Measurements from ENCODE around the gene AASS.
"Not testable (repeated sequence)": the region's sequence is repeated elsewhere in the genome, so short reads cannot be mapped to it uniquely, and the experiment has no call there.

Gene AASS

DNA sequence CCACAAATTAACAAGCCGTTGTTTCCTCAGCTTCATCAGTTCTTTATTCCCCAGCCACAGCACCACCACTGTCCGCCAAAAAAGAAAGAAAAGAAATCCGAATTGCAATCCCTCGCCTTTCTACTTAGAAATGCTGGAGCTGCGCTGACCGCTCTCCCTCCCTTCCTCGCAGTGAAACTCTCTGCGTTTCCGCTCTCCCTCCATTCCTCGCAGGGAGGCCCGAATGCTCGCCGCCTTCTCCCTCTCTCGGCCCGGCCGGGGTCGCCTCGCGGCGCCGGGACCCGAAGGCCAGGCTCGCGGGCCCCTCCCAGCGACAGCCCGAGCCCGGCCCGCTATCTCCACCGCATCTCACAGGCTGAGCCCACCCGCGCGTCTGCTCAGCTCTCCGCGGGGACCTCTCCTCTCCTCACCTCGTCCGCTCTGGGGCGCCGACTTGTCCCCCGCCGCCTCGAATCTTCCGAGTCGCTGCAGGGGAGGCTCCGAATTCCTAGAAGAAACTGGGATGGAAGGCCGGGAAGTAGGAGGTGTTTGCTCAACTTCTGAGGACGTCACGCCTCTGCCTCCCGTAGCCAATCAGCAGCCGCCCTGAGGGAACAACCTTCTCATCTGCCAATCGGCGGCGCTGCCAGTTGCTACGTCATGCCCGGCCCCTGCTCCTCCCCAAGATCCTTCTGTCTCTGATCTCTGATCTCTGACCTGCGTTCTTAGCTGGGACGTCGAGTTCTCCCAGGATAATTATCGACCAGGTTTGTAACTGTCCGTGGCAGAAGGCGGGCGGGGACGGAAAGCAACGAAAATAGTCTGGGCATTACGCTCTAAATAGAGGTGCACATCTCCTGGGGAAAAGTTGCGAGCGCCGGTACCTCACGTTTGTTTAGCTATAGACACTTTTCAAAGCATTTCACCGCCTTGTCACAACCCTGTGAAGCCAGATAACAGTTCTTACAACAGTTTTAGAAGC is at the start of gene AASS:
Gene AASS, minus strand, starts transcription at position 499 of the 961 bp plus-strand sequence. CDS start 10,523 bp downstream, outside the sequence.
- peak; percentile 82 for DNase-seq

DNA sequence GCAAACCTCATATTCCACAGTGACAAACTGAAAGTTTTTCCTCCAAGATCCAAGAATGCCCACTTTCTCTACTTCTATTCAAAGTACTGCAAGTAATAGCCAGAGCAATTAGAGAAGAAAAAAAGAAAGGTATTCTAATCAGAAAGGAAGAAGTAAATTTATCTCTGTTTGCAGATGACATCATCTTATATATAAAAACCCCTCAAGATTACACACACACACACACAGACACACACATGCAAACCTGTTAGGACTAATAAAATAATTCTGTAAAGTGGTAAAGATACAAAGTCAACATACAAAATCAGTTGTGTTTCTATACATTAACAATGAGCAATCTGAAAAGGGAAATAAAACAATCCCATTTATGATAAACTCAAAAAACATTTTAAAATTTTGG is 44.7 kb upstream of the AASS start:
- DNase-seq, result no peak

DNA sequence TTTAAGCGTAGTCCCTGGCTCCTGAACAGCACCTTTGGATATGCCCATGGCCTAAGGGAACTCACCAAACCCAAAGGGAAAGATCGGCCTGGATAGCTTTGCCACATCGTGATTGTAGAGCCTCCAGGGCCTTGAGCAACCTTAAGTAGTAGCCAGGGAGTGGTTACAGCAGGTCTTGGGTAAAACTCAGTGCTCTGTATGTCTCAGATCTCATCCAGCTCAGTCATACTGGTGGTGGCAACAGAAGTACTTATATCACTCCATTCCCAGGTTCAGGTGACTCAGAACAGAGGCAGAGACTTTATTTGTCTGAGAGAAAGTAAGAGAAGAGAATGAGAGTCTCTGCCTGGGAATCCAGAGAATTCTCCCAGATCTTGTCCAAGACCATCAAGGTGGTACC is 39.1 kb upstream of the AASS start:
- no peak for DNase-seq

DNA sequence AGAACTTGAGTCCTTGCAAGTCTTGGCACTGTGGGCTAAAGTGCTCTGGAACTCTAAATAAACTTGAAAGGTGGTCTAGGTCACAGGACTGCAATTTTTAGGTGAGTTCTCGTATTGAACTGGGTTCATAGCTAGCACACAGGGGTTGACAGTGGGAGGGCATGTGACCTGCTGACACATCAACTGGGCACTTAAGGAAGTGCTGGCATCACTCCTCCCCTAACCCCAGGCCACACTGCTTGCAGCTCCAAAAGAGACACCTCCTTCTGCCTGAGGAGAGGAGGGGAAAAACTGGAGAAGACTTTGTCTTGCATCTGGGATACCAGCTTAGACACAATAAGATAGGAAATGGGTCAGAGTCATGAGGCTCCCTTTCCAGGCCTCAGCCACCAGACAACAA is 38.0 kb upstream of the AASS start:
- no peak for DNase-seq

DNA sequence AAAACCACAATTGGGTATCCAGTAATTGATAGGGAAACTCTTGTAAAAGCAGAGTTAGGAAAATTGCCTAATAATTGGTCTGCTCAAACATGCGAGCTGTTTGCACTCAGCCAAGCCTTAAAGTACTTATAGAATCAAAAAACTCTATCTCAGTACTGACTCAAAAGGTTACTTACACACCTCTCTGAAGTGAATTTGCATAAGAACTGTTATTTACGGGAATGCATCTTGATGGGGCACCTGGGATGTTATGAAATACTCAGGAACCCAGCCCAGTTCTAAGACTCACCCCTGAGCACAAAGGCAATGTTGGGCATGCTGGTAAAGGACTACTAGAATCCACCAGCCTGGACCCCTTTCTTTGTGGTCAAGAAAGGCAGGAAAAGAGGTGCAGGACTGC is 28.1 kb upstream of the AASS start:
- DNase-seq, result not testable (repeated sequence)

DNA sequence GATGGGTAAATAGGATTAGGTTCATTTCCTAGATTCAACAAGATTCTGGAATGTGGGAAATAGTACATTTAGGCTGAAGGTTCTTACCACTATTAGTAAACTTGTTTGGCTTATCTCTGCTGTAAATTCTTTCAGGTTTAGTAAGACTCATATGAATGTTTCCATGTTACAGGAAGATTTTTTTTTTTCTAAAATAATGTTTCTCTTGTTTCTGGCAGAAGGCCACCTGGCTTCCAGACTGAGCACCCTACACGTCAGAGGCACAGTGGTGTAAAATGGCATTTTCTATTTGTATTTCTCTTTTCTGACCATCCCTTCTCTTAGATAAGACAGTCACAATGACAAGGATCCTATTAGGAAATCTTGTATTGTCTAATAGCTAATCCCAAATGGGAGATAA is 22.7 kb upstream of the AASS start:
- DNase-seq, result no peak

DNA sequence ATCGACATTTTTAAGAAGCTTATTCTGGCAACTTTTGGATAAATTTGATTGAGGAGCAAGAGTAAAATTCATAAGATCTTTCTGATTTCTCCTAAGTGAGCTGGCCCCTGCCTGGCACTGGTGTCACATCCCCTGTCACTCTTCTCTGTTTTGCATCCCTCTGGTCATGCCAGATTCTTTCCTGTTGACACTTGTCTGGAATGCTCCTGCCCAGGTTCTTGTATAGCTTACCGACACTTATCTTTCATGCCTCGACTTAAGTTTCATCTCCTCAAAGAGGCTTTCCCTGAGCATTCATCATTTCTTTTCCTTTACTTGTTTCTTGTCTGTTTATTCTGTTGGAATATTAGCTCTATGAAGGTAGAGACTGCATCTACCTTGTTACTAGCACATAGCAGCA is 22.2 kb upstream of the AASS start:
- no peak for DNase-seq

DNA sequence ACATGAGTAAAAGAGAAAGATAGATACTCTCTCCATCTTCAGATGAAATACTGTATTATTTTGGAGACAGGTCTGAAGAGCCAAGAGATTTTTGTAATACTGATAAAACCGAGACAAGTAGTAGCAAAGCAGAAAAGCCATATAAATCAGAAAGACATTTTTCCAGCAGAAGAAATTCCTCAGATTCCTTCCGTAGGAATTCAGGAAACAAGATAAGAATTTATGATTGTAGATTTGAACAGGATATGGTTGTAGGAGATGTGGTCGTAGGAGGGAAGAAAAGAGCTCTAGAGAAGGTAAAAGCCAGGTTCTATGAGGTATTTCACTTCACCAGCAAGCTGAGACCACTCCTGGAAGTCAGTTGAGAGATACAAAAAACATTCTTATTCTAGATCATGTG is 17.6 kb upstream of the AASS start:
- no peak for DNase-seq

DNA sequence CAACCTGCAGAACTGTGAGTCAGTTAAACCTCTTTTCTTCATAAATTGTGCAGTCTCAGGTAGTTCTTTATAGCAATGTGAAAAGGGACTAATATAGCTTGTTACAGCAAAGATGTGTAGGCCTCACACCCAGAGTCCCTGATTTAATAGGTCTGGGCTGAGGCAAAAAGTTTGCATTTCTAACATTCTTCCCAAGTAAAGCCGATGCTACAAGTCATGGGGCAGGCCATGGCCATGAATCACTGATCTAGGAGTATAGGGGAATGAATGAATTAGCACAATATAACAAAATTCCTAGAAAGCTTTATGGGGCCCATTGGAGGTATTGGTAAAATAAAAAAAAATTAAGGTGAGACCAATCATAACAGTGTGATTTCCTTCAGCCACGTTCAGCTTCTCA is 11.5 kb upstream of the AASS start:
- no peak for DNase-seq

DNA sequence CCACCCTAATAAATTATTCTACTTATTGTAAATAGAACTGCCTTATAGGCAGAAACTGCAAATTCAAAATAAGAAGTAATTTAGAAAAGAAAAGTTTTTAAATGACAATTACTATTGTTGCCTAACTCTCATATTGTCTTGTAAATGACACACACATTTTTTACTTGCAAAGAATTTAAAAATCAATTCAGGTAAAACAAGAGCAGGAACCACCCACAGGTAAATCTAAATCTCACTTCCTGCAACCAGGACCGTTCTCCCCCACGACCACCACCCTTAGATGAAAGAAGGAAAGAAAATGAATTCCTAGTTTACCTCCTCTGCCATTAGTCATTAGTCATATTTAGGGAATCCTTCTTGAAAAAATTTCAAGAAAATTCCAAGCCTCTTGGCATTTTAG is 4.8 kb upstream of the AASS start:
- no peak for DNase-seq

DNA sequence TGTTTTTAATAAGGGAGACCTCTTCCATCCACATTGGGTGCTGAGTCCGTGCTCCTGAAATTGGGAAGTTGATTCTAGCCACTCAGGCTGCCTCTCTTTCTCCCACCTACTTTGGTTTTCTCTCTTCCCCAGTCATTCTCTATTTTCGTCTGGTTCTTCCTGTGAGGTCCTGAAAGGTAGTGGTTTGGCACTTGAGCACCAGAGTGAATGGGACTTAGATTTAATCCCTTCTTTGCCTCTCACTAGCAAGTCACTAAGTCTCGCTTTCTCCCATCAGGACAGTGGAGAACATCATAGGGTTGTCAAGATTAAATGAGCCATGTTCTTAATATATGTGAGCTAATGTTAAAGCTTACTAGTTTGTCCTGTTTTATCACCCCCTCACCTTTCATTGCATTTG is 4.0 kb upstream of the AASS start:
- DNase-seq, result no peak

DNA sequence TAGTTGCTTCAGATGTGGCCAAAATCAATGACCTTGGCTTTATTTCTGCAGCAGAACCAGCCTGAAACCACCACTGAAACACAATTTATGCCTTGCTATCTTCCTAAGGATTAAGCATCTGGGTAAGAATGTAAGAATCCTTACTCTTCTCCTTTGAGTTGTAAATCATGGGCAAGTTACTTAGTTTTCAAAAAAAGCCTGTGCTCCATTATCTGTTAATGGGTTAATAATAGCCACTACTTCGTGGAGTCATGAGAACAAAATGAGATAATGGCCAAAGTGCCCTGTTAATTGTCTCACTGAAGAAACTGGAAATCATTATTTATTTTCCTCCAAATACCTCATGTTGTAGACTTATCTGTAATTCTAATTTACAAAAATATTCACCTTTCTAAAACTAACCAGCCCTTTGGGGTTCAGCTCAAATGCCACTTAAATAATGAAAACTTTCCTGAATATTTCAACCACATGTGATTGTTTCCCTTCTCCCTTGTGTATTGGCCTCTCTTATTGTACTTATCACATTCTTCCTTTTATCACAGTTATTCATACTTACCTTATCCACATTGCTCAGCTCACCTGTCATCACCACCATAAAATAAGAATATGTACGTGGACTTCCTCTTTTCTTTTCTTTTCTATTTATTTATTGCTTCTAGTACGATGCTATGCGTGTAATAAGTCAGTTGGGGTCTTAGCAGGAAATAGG is 2.0 kb upstream of the AASS start:
- DNase-seq, result no peak

DNA sequence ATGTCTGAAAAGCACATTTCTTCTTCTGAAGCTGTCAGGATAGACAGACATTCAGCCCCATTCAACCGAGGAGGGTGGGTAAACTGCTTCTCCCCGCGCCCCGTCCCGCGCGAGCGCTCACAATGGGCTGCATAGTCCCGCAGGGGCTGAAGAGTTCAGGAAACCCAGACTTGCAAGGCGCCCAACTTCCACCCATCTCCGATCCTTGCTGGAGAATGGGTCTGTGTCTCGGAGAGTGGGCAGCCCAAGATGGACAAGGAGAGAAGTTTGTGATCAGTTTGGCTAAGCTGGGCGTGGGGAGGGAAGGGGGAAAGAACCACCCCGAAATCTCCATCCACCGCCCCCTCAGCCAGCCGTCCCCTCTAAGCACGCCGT is 686 bp downstream of the AASS start:
- peak; percentile 56 for DNase-seq

DNA sequence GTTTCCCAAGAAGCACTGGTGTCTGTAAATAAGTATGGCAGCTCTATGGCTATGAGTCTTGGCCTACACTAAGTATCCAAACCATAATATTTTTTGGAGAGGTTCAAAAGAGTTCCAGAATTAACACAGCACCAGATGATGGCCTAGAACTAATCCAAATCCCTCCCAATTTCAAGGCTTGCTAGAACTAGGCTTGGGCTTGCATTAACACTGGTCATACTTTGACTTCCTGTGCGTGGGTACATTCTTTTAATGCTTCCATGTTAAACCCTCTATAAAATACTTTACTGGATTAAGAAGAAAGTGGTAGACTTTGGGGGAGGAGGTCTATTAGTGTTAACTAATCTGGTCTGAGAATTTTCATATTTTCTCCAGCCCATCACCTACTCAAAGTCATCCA is 3.1 kb downstream of the AASS start:
- no peak for DNase-seq

DNA sequence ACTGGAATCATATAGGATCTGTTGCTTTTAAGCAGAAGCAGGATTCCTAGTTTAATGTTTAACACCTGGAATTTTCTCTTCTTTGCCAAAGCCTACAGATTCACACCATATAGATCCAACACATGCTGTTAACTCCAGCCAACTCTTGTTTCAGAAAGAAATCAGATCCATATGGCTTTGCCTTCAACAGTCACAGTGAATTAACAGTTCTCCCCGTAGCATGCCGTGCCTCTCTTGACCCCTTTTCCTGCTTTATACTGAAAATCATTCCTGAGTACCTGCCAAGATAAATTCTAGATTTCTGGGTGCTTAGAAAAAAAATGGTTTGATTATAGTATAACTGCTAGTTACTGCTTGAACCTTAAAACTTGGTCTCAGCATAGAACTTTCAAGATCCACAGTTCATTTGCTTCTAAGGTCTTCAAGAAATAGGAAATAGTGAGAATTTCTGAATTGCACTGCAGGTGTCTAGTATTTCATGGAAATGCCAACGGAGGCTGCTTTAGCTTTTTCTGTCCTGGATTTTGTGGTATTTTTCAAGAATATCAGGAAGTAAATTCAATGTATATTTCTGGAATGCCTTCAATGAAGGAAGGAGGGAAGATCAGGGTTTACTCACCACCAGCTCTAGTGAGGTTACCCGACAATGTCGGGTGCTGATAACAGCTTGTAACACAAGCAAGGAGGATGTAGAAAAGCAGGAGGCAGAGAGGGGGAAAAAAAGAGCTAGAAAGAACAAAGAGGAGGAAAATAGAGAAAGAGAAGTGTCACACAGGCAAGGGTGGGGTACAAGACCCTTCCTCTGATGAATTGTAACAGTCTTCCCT is 6.6 kb downstream of the AASS start:
- DNase-seq, result no peak

DNA sequence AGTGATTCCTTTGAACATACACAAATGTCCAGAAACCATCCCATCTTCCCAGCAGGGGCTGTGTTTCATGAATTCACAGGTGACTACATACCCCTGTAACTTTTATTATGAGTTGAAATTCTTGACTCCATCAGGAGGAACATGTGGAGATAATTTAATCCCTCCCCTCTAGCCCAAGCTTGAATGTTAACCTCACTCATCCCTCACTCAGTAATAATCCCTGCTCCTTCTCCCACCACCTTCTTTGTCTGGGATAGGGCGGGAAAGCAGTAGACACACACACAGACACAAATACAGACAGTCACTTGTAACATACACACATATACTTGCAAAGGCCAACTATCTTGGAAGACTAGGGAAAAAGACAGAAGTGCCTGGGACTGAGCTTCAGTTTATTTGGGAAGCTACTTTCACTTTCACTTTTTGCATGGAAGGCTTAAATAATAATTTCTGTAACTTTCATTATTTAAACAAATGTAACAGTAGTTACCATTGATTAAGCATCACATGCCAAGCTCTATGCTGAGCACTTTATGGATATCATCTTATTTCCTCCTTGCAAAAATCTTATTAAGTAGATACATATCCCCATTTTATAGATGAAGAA is 7.3 kb downstream of the AASS start:
- no peak for DNase-seq

DNA sequence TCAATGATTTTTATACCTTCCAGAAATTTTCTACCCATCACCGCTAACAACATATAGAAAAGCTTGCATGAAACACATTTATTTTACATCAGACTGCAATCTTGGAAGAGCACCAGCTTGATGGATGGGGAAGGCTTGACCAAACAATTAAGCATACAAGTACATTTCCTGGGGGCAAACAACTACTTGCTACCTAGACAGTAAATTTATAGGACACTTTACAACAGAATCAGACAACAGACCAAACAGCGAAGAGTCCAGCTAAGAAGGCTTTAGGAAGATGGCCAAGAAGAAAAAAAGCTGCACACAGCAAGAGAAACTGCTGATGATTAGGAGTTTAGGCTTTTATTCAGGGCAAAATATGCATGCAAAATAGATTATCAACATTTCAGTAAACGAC is 8.0 kb downstream of the AASS start:
- no peak for DNase-seq

DNA sequence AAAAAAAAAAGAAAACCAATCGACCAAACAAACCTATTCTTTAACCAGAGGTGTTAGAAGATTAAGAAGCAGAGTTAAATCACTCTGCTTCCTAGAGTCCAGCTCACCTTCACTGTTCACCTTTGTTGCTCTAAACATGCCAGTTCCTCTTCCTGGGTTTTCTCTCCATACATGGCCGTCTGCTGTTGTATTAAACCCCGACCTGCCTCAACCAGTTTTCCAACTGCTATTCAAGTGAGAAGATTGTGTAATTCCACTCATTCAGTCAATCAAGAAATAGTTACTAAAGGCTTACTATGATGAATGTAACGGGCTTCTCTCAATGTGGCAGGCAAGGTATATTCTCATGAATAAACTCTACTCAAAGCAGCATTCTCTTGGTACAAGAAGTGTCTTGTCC is 8.8 kb downstream of the AASS start:
- no peak for DNase-seq

DNA sequence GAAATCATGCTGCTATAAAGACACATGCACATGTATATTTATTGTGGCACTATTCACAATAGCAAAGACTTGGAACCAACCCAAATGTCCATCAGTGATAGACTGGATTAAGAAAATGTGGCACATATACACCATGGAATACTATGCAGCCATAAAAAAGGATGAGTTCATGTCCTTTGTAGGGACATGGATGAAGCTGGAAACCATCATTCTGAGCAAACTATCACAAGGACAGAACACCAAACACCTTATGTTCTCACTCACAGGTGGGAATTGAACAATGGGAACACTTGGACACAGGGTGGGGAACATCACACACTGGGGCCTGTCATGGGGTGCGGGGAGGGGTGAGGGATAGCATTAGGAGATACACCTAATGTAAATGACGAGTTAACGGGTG is 9.3 kb downstream of the AASS start:
- DNase-seq, result not testable (repeated sequence)

DNA sequence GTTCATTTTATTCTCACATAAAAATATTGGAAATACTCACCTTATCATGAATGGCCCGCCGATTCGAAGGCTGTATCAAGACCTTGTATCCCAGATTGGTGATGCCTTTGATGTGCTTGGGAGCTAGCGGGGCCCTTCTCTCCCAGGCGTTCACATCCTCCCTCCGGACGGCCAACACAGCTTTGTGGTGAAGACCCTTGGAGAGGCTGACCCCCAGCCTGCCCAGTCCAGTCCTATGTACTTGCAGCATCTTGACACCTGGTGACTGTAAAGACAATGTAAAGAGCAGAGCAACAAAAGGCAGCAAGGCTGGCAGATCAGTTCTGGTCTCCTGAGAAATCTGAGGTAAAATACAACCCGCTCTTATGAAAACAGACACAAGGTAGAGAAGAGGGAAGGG is 10.6 kb downstream of the AASS start:
- no peak for DNase-seq

DNA sequence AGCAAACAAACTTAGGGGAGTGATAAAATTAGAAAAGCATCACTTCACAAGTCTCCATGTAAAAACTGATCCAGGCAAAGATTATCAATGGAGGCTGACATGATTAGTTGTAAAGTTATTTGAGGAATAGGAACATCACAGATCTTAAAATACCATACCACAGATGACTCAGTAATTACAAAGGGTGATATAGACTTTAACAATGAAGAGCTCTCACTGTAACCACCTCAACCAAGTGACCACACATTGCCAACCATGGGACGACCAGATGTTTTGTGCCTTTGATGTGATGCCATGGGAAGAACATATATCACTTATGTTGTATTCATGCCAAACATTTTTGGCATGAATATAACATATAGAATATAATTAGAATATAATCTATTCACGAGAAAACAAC is 11.7 kb downstream of the AASS start:
- DNase-seq, result no peak

DNA sequence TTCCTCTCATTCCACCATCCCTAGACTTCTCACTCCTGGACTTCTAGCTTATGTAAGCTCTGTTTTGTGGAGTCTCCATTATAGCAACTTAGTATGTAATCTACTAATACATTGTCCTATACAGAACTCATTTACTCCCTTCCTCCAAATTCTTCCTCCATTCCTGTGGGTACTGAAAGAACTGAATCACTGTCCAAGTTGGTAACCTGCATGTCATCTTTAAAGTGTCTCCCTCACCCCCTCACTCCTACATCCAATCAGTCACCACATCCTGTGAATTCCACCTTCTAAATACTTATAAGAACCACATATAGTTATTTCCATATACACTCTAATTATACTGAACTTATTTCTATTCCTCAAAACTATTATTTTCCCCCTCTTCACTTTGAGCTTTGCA is 20.3 kb downstream of the AASS start:
- DNase-seq, result no peak

DNA sequence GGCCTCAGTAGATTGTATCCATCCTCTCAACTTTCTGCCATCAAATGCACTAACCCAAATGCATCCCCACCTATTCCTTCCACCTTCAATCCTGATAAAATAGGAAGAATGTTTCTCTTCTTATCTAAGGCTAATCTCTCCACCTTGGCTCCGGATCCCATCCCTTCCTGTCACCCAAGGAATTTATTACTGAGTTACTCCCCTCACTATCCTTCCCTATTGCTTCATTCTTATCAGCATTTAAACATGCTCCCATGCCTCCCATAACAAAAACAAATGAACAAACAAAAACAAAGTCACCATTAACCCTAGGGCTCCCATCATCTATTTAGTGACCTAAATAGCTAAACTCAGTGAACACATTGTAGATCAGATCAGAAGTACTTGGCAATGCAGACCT is 25.3 kb downstream of the AASS start:
- no peak for DNase-seq

Data from activated CD8-positive, alpha-beta memory T cell treated with anti-CD3 and anti-CD28 coated beads, Interleukin-2, amount 50 U/mL, for 48 hours (primary cell).